K562 (cell line): ENCODE measurements around the gene ATE1. TPM values are rescaled to one million over a fixed set of nuclear protein-coding genes. Genes with fewer than 3 reads are reported as not detected.

Source experiments
- ATAC-seq: fragments of 200-7000 bp; cut with Tn5 transposase; 3 replicates; pipeline ENCODE4 v1.9.1; 2020; ENCODE audit warnings: moderate library complexity
- BruUV-seq: library from RNA; stranded (reverse); fragments of 400-500 nt; replicated peaks from 2 replicates; lab custom pipeline; 2021; lab: Mats Ljungman, UMichigan
- CTCF ChIA-PET: fragments of 300-600 bp; formaldehyde crosslinking; extraction: SDS; loops from one replicate; lab custom pipeline; 2021; ENCODE audit warnings: low intra/inter-chr PET ratio; lab: Yijun Ruan, JAX
- POLR2A ChIA-PET: fragments of 300-600, 350-650 bp; sonication (Branson Sonifier 250); formaldehyde crosslinking; extraction: SDS; loops from one replicate; lab custom pipeline; 2021; ENCODE audit warnings: antibody characterized with exemption, inconsistent platforms; lab: Yijun Ruan, JAX
- DNase-seq, 4 experiments: peaks; one replicate each; pipeline versions ENCODE4 v3.0.0 to v3.0.0-alpha.2; 2011 to 2018; ENCODE audit warnings: low spot score in 3 of 4, mixed read lengths in 3 of 4; ENCODE audit errors: extremely low read depth in 1 of 4
- FAIRE-seq: peaks from 2 replicates; lab custom pipeline; 2011; peaks lifted over from hg19 to GRCh38; lab: Jason Lieb, UNC
- H2AFZ ChIP-seq: 2 replicates; pipeline ENCODE4 v1.6.0; 2011; ENCODE audit warnings: low read depth, low read length, control low read depth, inconsistent platforms
- H3K27ac ChIP-seq: fragments of 200-600 bp; 3 replicates; pipeline ENCODE4 v1.8.0; 2011; ENCODE audit warnings: low read depth, mild to moderate bottlenecking, control low read depth, inconsistent platforms, low read length, moderate library complexity, mixed read lengths; ENCODE audit errors: extremely low read depth
- H3K27me3 ChIP-seq, 2 experiments: fragments of 300-600 bp in 1 of 2; 2 replicates in 1 of 2; 3 replicates in 1 of 2; pipeline versions ENCODE4 v1.6.0 to v1.8.0; 2011; ENCODE audit warnings: inconsistent platforms in 2 of 2, low read length in 2 of 2, mild to moderate bottlenecking in 1 of 2, mixed read lengths in 1 of 2, moderate library complexity in 1 of 2; ENCODE audit not compliant: control insufficient read depth in 2 of 2, insufficient read depth in 2 of 2
- H3K36me3 ChIP-seq: fragments of 300-600 bp; 3 replicates; pipeline ENCODE4 v1.8.0; 2011; ENCODE audit warnings: mild to moderate bottlenecking, low read length, inconsistent platforms; ENCODE audit not compliant: control insufficient read depth, insufficient read depth
- H3K4me1 ChIP-seq, 2 experiments: fragments of 200-600 bp in 1 of 2; replicated peaks in 1 of 2; 2 replicates in 1 of 2; 3 replicates in 1 of 2; pipeline versions ENCODE4 v1.5.1 to v1.8.0; 2011; ENCODE audit warnings: inconsistent platforms in 2 of 2, low read length in 2 of 2, mild to moderate bottlenecking in 1 of 2, mixed read lengths in 1 of 2, moderate library complexity in 1 of 2; ENCODE audit not compliant: control insufficient read depth in 2 of 2, insufficient read depth in 2 of 2
- H3K4me2 ChIP-seq: 2 replicates; pipeline ENCODE4 v1.6.1; 2011; ENCODE audit warnings: low read length, control low read depth, inconsistent platforms, mixed read lengths; ENCODE audit not compliant: insufficient read depth
- H3K4me3 ChIP-seq: fragments of 200-600 bp; sonication (generic), shearing (Covaris generic); 2 replicates; pipeline ENCODE4 v1.5.1; 2016; ENCODE audit warnings: control low read depth, inconsistent platforms
- H3K79me2 ChIP-seq: fragments of 200-600 bp; 3 replicates; pipeline ENCODE4 v1.8.0; 2011; ENCODE audit warnings: low read length, inconsistent platforms; ENCODE audit not compliant: control insufficient read depth, insufficient read depth
- H3K9ac ChIP-seq, 2 experiments: 2 replicates each; pipeline versions ENCODE4 v1.6.0 to v1.6.1; 2011; ENCODE audit warnings: low read depth in 2 of 2, low read length in 2 of 2, control low read depth in 1 of 2, inconsistent platforms in 1 of 2, mild to moderate bottlenecking in 1 of 2, mixed read lengths in 1 of 2; ENCODE audit not compliant: insufficient read depth in 1 of 2
- H3K9me1 ChIP-seq: one replicate; pipeline ENCODE4 v1.6.0; 2011; ENCODE audit warnings: inconsistent platforms, mild to moderate bottlenecking, low read length, moderate library complexity; ENCODE audit not compliant: control insufficient read depth, insufficient read depth
- H3K9me3 ChIP-seq: replicated peaks from 2 replicates; pipeline ENCODE4 v1.5.1; 2011; ENCODE audit warnings: low read depth, low read length, inconsistent platforms; ENCODE audit not compliant: control insufficient read depth, insufficient read depth
- H4K20me1 ChIP-seq: replicated peaks from 2 replicates; pipeline ENCODE4 v1.6.1; 2011; ENCODE audit warnings: low read length, inconsistent platforms, mixed read lengths; ENCODE audit not compliant: control insufficient read depth, insufficient read depth
- ATF1 ChIP-seq, 2 experiments: fragments of 450-650 bp in 1 of 2; IDR thresholded peaks; 2 replicates each; pipeline ENCODE4 v1.6.1; 2016; ENCODE audit warnings: missing compliant biosample characterization in 1 of 2, missing genetic modification characterization in 1 of 2
- CCNT2 ChIP-seq: IDR thresholded peaks from 2 replicates; pipeline ENCODE4 v1.6.1; 2011; ENCODE audit warnings: borderline replicate concordance, low read depth, mild to moderate bottlenecking, moderate library complexity, mixed read lengths, low read length; ENCODE audit not compliant: insufficient read length; ENCODE audit errors: extremely low read depth
- CREB1 ChIP-seq, 2 experiments: sonication (generic) in 1 of 2; formaldehyde crosslinking in 1 of 2; IDR thresholded peaks; 2 replicates each; pipeline versions ENCODE4 v1.6.1 to v1.8.0; 2012 to 2022; ENCODE audit warnings: inconsistent platforms in 1 of 2, mild to moderate bottlenecking in 1 of 2, missing genetic modification reagents in 1 of 2, moderate library complexity in 1 of 2
- DDX20 ChIP-seq: fragments of 450-650 bp; IDR thresholded peaks from 2 replicates; pipeline ENCODE4 v1.6.1; 2016; ENCODE audit warnings: missing genetic modification characterization, low read depth, mild to moderate bottlenecking, missing compliant biosample characterization, moderate library complexity
- MEIS2 ChIP-seq: fragments of 450-650 bp; IDR thresholded peaks from 2 replicates; pipeline ENCODE4 v1.6.1; 2014; ENCODE audit warnings: mild to moderate bottlenecking; ENCODE audit not compliant: partially characterized antibody
- MTF1 ChIP-seq: fragments of 250-450 bp; sonication (Bioruptor Pico); IDR thresholded peaks from 2 replicates; pipeline ENCODE4 v1.9.0; 2021; ENCODE audit warnings: moderate library complexity, mild to moderate bottlenecking, inconsistent platforms, borderline replicate concordance
- POLR2AphosphoS5 ChIP-seq: IDR thresholded peaks from 2 replicates; pipeline ENCODE4 v1.6.1; 2011; ENCODE audit warnings: mild to moderate bottlenecking, low read depth, low read length, moderate library complexity; ENCODE audit not compliant: control insufficient read depth, insufficient read depth
- SMAD1 ChIP-seq: fragments of 150-350 bp; IDR thresholded peaks from 2 replicates; pipeline ENCODE4 v1.6.1; 2014; ENCODE audit warnings: low read length, low read depth; ENCODE audit not compliant: partially characterized antibody
- ZNF764 ChIP-seq: fragments of 250-450 bp; sonication (Bioruptor Pico); IDR thresholded peaks from 2 replicates; pipeline ENCODE4 v1.4.0; 2020; ENCODE audit warnings: low read depth, mild to moderate bottlenecking, moderate library complexity
- in situ Hi-C: fragments of 300-500 bp; cut with MboI; formaldehyde crosslinking; loops from 4 replicates; pipeline ENCODE4 v1.15.0; 2018; ENCODE audit warnings: inconsistent platforms, mixed read lengths
- intact Hi-C: fragments of 100-400 bp; cut with micrococcal nuclease; formaldehyde crosslinking; loops from 2 replicates; pipeline ENCODE4 v1.14.2; 2022
- polyA plus RNA-seq, 8 experiments: library from polyadenylated mRNA; depleted of rRNA in 4 of 8; stranded (reverse) in 5 of 8; unstranded in 3 of 8; fragments of >200 nt; fragmentation: Nextera tagmentation in 2 of 8; fragmentation: Illumina TruSeq in 1 of 8; extraction: Ambion mirVana in 2 of 8; extraction: Trizol in 1 of 8; gene quantifications; 2 replicates each; pipeline versions ENCODE4 v1.2.1 to v1.2.3, GENCODE V29; 2011 to 2014; ENCODE audit warnings: inconsistent platforms in 1 of 8, missing spikeins in 1 of 8
- total RNA-seq, 7 experiments: library from RNA; depleted of rRNA in 6 of 7; stranded (reverse); fragments of >200 nt in 6 of 7; fragmentation: Illumina TruSeq in 2 of 7; extraction: Trizol in 2 of 7; gene quantifications; 2 replicates each; pipeline versions ENCODE4 v1.2.1 to v1.2.3, GENCODE V29; 2011 to 2021; ENCODE audit warnings: low replicate concordance in 1 of 7
- TF ChIP-seq, protein P1 (sequence below), 3 experiments: fragments of 200-800 bp in 1 of 3; fragments of 250-450 bp in 1 of 3; fragments of 450-650 bp in 1 of 3; sonication (Bioruptor Pico) in 1 of 3; sonication (Bioruptor generic) in 1 of 3; formaldehyde crosslinking in 1 of 3; IDR thresholded peaks; 2 replicates each; pipeline versions ENCODE4 v1.6.1 to v1.8.0; 2016 to 2022; ENCODE audit warnings: mild to moderate bottlenecking in 2 of 3, missing genetic modification characterization in 2 of 3, missing compliant biosample characterization in 1 of 3, moderate library complexity in 1 of 3
- TF ChIP-seq, protein P2 (sequence below): sonication (generic); IDR thresholded peaks from 2 replicates; pipeline ENCODE4 v1.6.1; 2016
- TF ChIP-seq, protein P3 (sequence below): IDR thresholded peaks from 2 replicates; pipeline ENCODE4 v1.6.1; 2011; ENCODE audit not compliant: insufficient read length; ENCODE audit errors: extremely low read depth

ATE1 gene
- total and polyA plus RNA-seq, 9 of the 15 experiments (the other 6 are each of a cell fraction or from before 2014, with no cell fraction given): 3.0 to 14.2 (median 8.8) TPM

DNA sequence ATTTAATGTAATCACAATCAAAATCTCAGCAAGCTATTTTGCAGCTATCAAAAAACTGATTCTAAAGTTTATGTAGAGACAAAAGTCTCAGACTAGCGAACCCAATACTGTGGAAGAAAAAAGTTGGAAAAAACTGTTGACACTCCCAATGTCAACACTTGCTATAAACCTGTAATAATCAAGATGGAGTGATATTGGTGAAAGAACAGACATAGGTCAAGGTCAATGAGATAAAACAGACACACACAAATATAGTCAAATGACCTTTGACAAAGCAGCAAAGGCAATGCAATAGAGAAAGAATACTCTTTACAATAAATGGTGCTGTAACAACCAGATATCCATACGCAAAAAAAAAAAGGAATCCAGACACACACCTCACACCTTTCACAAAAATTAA is 84.5 kb downstream of the ATE1 start (continued):
- TF ChIP-seq, protein P1, sequence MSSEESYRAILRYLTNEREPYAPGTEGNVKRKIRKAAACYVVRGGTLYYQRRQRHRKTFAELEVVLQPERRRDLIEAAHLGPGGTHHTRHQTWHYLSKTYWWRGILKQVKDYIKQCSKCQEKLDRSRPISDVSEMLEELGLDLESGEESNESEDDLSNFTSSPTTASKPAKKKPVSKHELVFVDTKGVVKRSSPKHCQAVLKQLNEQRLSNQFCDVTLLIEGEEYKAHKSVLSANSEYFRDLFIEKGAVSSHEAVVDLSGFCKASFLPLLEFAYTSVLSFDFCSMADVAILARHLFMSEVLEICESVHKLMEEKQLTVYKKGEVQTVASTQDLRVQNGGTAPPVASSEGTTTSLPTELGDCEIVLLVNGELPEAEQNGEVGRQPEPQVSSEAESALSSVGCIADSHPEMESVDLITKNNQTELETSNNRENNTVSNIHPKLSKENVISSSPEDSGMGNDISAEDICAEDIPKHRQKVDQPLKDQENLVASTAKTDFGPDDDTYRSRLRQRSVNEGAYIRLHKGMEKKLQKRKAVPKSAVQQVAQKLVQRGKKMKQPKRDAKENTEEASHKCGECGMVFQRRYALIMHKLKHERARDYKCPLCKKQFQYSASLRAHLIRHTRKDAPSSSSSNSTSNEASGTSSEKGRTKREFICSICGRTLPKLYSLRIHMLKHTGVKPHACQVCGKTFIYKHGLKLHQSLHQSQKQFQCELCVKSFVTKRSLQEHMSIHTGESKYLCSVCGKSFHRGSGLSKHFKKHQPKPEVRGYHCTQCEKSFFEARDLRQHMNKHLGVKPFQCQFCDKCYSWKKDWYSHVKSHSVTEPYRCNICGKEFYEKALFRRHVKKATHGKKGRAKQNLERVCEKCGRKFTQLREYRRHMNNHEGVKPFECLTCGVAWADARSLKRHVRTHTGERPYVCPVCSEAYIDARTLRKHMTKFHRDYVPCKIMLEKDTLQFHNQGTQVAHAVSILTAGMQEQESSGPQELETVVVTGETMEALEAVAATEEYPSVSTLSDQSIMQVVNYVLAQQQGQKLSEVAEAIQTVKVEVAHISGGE (CRISPR knock-in tag; IDR thresholded peaks at IDR 0.05): no peak
- no peak for TF ChIP-seq ZNF764 (CRISPR knock-in tag)

DNA sequence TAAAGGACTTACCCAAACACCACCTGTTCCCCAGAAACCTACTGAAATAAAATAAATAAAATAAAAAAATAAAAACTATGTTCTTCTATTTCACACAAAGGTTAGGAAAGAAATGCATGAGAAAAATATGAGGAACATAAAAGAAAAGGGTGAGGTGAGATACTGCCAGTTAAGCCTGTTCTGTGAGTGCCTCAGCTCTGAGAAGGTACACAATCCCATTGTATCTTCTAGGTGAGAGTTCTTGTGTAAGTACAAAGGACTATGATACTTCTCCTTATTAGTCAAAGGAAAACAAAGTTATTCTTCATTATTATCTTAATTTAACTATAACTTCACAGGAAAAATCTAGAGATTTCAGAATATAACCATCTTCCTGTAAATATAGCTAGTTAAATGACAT is 86.0 kb downstream of the ATE1 start:
- in situ Hi-C loops (no loop called here), intact Hi-C loops (no loop called here)
- Histone ChIP-seq H3K9me1 (no peaks in the 10 kb centered on the region), H3K9ac (no peak overlapping the region), H3K27me3 (no peaks in the 10 kb centered on the region), H3K79me2 (no peaks in the 10 kb centered on the region), H3K4me2 (no peak overlapping the region), H4K20me1 (no peaks in the 10 kb centered on the region), H2AFZ (no peak overlapping the region), H3K4me1 (no peaks in the 10 kb centered on the region), H3K4me3 (no peak overlapping the region), H3K36me3 (no peaks in the 10 kb centered on the region), H3K27ac (no peak overlapping the region), H3K9me3 (no peaks in the 10 kb centered on the region)
- FAIRE-seq (no peak), ATAC-seq (no peak), DNase-seq (no peak)
- no TSS peak for BruUV-seq
- TF ChIP-seq CREB1 (IDR thresholded peaks at IDR 0.05): no peak
- TF ChIP-seq CREB1 (CRISPR knock-in tag; IDR thresholded peaks at IDR 0.05): no peak
- TF ChIP-seq MTF1 (CRISPR knock-in tag): no peak
- no peak for TF ChIP-seq ATF1 (CRISPR knock-in tag; IDR thresholded peaks at IDR 0.05)
- no peak for TF ChIP-seq ATF1 (tag; IDR thresholded peaks at IDR 0.05)
- TF ChIP-seq POLR2AphosphoS5: no peak
- TF ChIP-seq CCNT2: no peak
- no peak for TF ChIP-seq DDX20 (tag)
- TF ChIP-seq, protein P2, sequence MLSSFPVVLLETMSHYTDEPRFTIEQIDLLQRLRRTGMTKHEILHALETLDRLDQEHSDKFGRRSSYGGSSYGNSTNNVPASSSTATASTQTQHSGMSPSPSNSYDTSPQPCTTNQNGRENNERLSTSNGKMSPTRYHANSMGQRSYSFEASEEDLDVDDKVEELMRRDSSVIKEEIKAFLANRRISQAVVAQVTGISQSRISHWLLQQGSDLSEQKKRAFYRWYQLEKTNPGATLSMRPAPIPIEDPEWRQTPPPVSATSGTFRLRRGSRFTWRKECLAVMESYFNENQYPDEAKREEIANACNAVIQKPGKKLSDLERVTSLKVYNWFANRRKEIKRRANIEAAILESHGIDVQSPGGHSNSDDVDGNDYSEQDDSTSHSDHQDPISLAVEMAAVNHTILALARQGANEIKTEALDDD: no peak
- TF ChIP-seq MEIS2: no peak
- TF ChIP-seq, protein P3, sequence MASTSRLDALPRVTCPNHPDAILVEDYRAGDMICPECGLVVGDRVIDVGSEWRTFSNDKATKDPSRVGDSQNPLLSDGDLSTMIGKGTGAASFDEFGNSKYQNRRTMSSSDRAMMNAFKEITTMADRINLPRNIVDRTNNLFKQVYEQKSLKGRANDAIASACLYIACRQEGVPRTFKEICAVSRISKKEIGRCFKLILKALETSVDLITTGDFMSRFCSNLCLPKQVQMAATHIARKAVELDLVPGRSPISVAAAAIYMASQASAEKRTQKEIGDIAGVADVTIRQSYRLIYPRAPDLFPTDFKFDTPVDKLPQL: no peak
- TF ChIP-seq SMAD1: no peak
- ChIA-PET CTCF (no interaction called here), POLR2A (interaction anchor here (1.2 kb wide), 1 partner anchor 8 kb away, joined by 3 read pairs; no protein-coding TSS in a partner anchor)
